ENCODE results near the gene TRDN.

TRDN gene

GRCh38 chr6:123662757-123663156 is 26.0 kb upstream of the TRDN start:
- DNase-seq (ENCODE audit: low read depth): no peak
- TF ChIP-seq CTCF (IDR thresholded peaks at IDR 0.05; ENCODE audit: low read depth, low read length, missing control alignments): no peak

GRCh38 chr6:123661105-123661891 is 24.5 kb upstream of the TRDN start:
- no peak for TF ChIP-seq CTCF (IDR thresholded peaks at IDR 0.05; ENCODE audit: low read depth, low read length, missing control alignments)
- no peak for DNase-seq (ENCODE audit: low read depth)
- H3K4me3 ChIP-seq (ENCODE audit: low read depth, low read length): no peak overlapping the region

More at GRCh38 chr6:123662757-123663156, 26.0 kb upstream of the TRDN start:
- H3K4me3 ChIP-seq (ENCODE audit: low read depth, low read length): no peak overlapping the region

GRCh38 chr6:123659960-123660748 is 23.4 kb upstream of the TRDN start:
- H3K4me3 ChIP-seq (ENCODE audit: low read depth, low read length): no peak overlapping the region
- no peak for DNase-seq (ENCODE audit: low read depth)
- no peak for TF ChIP-seq CTCF (IDR thresholded peaks at IDR 0.05; ENCODE audit: low read depth, low read length, missing control alignments)

GRCh38 chr6:123658848-123659247 is 22.1 kb upstream of the TRDN start:
- DNase-seq (ENCODE audit: low read depth): no peak
- TF ChIP-seq CTCF (IDR thresholded peaks at IDR 0.05; ENCODE audit: low read depth, low read length, missing control alignments): no peak
- no peak overlapping the region for H3K4me3 ChIP-seq (ENCODE audit: low read depth, low read length)

- DNase-seq (ENCODE audit: low read depth): no peak
- no peak for TF ChIP-seq CTCF (IDR thresholded peaks at IDR 0.05; ENCODE audit: low read depth, low read length, missing control alignments)
- no peak overlapping the region for H3K4me3 ChIP-seq (ENCODE audit: low read depth, low read length)
Observed at GRCh38 chr6:123655521-123656306, 19.0 kb upstream of the TRDN start.

- no peak for DNase-seq (ENCODE audit: low read depth)
- no peak overlapping the region for H3K4me3 ChIP-seq (ENCODE audit: low read depth, low read length)
- TF ChIP-seq CTCF (IDR thresholded peaks at IDR 0.05; ENCODE audit: low read depth, low read length, missing control alignments): no peak
Observed at GRCh38 chr6:123648723-123649122, 12.0 kb upstream of the TRDN start.

Measured in GM12864 (cell line).